DND-41 (cell line): Measurements from ENCODE around the gene RCAN1.

ENCODE experiments used
- ATAC-seq: fragments of 200-7000 bp; cut with Tn5 transposase; 3 replicates; pipeline ENCODE4 v1.9.1; 2021; ENCODE audit warnings: low read depth; ENCODE audit not compliant: insufficient read depth
- DNase-seq: peaks from one replicate; pipeline ENCODE4 v3.0.0-alpha.2; 2020
- H2AFZ ChIP-seq: 2 replicates; pipeline ENCODE4 v1.6.0; 2012; ENCODE audit warnings: low read depth, low read length
- H3K27ac ChIP-seq: 2 replicates; pipeline ENCODE4 v1.5.1; 2012; ENCODE audit warnings: low read length, inconsistent platforms
- H3K27me3 ChIP-seq: fragments of 200-600 bp; sonication (generic); 2 replicates; pipeline ENCODE4 v1.6.0; 2012; ENCODE audit warnings: low read length, mild to moderate bottlenecking, inconsistent platforms; ENCODE audit not compliant: insufficient read depth, poor library complexity
- H3K36me3 ChIP-seq: 2 replicates; pipeline ENCODE4 v1.5.1; 2012; ENCODE audit warnings: low read length, inconsistent platforms; ENCODE audit not compliant: insufficient read depth
- H3K4me1 ChIP-seq: 2 replicates; pipeline ENCODE4 v1.5.1; 2012; ENCODE audit warnings: mild to moderate bottlenecking, low read length; ENCODE audit not compliant: insufficient read depth
- H3K4me2 ChIP-seq: 2 replicates; pipeline ENCODE4 v1.6.0; 2012; ENCODE audit warnings: mild to moderate bottlenecking, moderate library complexity, low read length, inconsistent platforms; ENCODE audit not compliant: insufficient read depth
- H3K4me3 ChIP-seq, 2 experiments: fragments of 200-600 bp in 1 of 2; shearing (Covaris generic) in 1 of 2; 2 replicates each; pipeline ENCODE4 v1.5.1; 2012 to 2016; ENCODE audit warnings: inconsistent platforms in 2 of 2, low read length in 2 of 2, mild to moderate bottlenecking in 2 of 2, low read depth in 1 of 2, moderate library complexity in 1 of 2
- H3K79me2 ChIP-seq: 2 replicates; pipeline ENCODE4 v1.6.0; 2012; ENCODE audit warnings: low read length, inconsistent platforms; ENCODE audit not compliant: insufficient read depth
- H3K9ac ChIP-seq: 2 replicates; pipeline ENCODE4 v1.6.0; 2012; ENCODE audit warnings: low read depth, mild to moderate bottlenecking, inconsistent platforms, low read length, moderate library complexity
- H3K9me3 ChIP-seq: 2 replicates; pipeline ENCODE4 v1.5.1; 2012; ENCODE audit warnings: low read length, moderate library complexity, mild to moderate bottlenecking, inconsistent platforms; ENCODE audit not compliant: insufficient read depth, severe bottlenecking
- H4K20me1 ChIP-seq: 2 replicates; pipeline ENCODE4 v1.6.0; 2012; ENCODE audit warnings: low read length; ENCODE audit not compliant: insufficient read depth
- CTCF ChIP-seq: IDR thresholded peaks from 2 replicates; pipeline ENCODE4 v1.5.1; 2012; ENCODE audit warnings: borderline replicate concordance, low read length, moderate library complexity, mild to moderate bottlenecking; ENCODE audit not compliant: poor library complexity, severe bottlenecking; ENCODE audit errors: extremely low read depth
- EZH2 ChIP-seq: IDR thresholded peaks from 3 replicates; pipeline ENCODE4 v1.6.1; 2012; ENCODE audit warnings: borderline replicate concordance, low read depth, mild to moderate bottlenecking, moderate library complexity, low read length, inconsistent platforms; ENCODE audit not compliant: severe bottlenecking

The RCAN1 gene

GRCh38 chr21:34636961-34637360 lies 22.0 kb upstream of the RCAN1 start:
- DNase-seq (no peak), ATAC-seq (no peak)
- no peaks in the 10 kb centered on the region for H3K27me3 ChIP-seq
- no peak overlapping the region for H3K9ac ChIP-seq
- H3K36me3 ChIP-seq: no peaks in the 10 kb centered on the region
- no peak overlapping the region for H3K4me2 ChIP-seq
- peaks cover 24% of the 10 kb centered on the region for H3K4me1 ChIP-seq
- no peaks in the 10 kb centered on the region for H4K20me1 ChIP-seq
- no peaks in the 10 kb centered on the region for H3K9me3 ChIP-seq
- H3K27ac ChIP-seq: no peak overlapping the region
- no peak overlapping the region for H2AFZ ChIP-seq
- TF ChIP-seq CTCF: no peak
- TF ChIP-seq EZH2: no peak
- no peaks in the 10 kb centered on the region for H3K79me2 ChIP-seq
- no peak overlapping the region for H3K4me3 ChIP-seq

DNA sequence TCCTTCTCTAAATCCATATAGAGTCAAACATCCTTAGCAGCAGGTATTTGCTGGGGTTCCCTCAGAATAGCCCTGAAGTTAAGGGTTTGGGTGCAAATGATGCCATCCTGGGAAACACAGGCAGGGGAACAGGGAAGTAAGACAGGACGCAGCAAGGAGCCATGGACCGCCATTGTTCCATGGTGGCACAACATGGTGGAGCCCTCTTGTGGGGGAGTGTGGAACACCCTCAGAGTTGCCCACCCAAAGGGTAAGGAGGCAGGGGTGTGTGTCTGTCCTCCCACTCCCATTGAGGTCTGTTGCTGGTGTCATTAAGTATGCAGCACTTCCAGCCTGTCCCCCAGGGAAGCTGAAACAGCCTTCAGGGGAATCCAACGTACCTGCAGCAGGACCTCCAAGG lies 20.4 kb upstream of the RCAN1 start:
- H3K27me3 ChIP-seq: no peaks in the 10 kb centered on the region
- no peak overlapping the region for H3K4me3 ChIP-seq
- H3K9ac ChIP-seq: no peak overlapping the region
- no peaks in the 10 kb centered on the region for H3K79me2 ChIP-seq
- no peak for ATAC-seq
- H3K4me1 ChIP-seq: peaks cover 12% of the 10 kb centered on the region
- H3K27ac ChIP-seq: no peak overlapping the region
- DNase-seq: no peak
- no peaks in the 10 kb centered on the region for H3K9me3 ChIP-seq
- no peak overlapping the region for H2AFZ ChIP-seq
- H4K20me1 ChIP-seq: no peaks in the 10 kb centered on the region
- no peak overlapping the region for H3K4me2 ChIP-seq
- peak; percentile 59 for TF ChIP-seq CTCF
- TF ChIP-seq EZH2: no peak
- H3K36me3 ChIP-seq: no peaks in the 10 kb centered on the region

GRCh38 chr21:34632498-34632897 lies 17.6 kb upstream of the RCAN1 start:
- Histone ChIP-seq H3K9me3 (no peaks in the 10 kb centered on the region), H2AFZ (no peak overlapping the region), H4K20me1 (no peaks in the 10 kb centered on the region), H3K27ac (no peak overlapping the region), H3K4me2 (no peak overlapping the region), H3K4me3 (no peak overlapping the region), H3K27me3 (no peaks in the 10 kb centered on the region), H3K9ac (no peak overlapping the region), H3K4me1 (no peaks in the 10 kb centered on the region), H3K36me3 (no peaks in the 10 kb centered on the region), H3K79me2 (no peaks in the 10 kb centered on the region)
- TF ChIP-seq CTCF (no peak), EZH2 (no peak)
- no peak for ATAC-seq
- DNase-seq: no peak
